Cardiac muscle cell (in vitro differentiated cells and primary cell): ENCODE results near the gene CLDN11. TPM values are rescaled to one million over a fixed set of nuclear protein-coding genes. Genes with fewer than 3 reads are reported as not detected.

Experiments used
- DNase-seq, 2 donors: peaks; one replicate each; pipeline versions ENCODE4 v3.0.0 to v3.0.0-alpha.2; 2010 to 2017; ENCODE audit warnings: low read depth in 1 of 2, low spot score in 1 of 2
- H3K27ac ChIP-seq: fragments of 200-600 bp; sonication (generic); 2 replicates; pipeline ENCODE4 v1.5.1; 2016
- H3K27me3 ChIP-seq: fragments of 200-600 bp; sonication (generic); 2 replicates; pipeline ENCODE4 v1.6.0; 2016; ENCODE audit warnings: control low read depth
- H3K36me3 ChIP-seq: fragments of 200-600 bp; sonication (generic); 2 replicates; pipeline ENCODE4 v1.5.1; 2016; ENCODE audit warnings: control low read depth
- H3K4me1 ChIP-seq: fragments of 200-600 bp; sonication (generic); 2 replicates; pipeline ENCODE4 v1.8.1; 2017; ENCODE audit warnings: low read depth, mild to moderate bottlenecking, mixed run types
- H3K4me3 ChIP-seq: fragments of 200-600 bp; sonication (generic); 2 replicates; pipeline ENCODE4 v1.5.1; 2016; ENCODE audit warnings: mild to moderate bottlenecking
- H3K9me3 ChIP-seq: fragments of 200-600 bp; sonication (generic); 2 replicates; pipeline ENCODE4 v1.5.1; 2017; ENCODE audit warnings: low read depth, mild to moderate bottlenecking, control low read depth
- CTCF ChIP-seq: IDR thresholded peaks from 2 replicates; pipeline ENCODE4 v1.5.1; 2012; ENCODE audit warnings: low read depth, mild to moderate bottlenecking, low read length
- polyA plus RNA-seq: library from polyadenylated mRNA; unstranded; fragments of >200 nt; fragmentation: Nextera tagmentation; extraction: Ambion mirVana; gene quantifications from 2 replicates; pipeline ENCODE4 v1.2.1, GENCODE V29; 2016
- total RNA-seq: library from RNA; depleted of rRNA; stranded (reverse); fragments of >200 nt; gene quantifications from 2 replicates; pipeline ENCODE4 v1.2.3, GENCODE V29; 2016

CLDN11 gene
- total and polyA plus RNA-seq, 2 experiments from 2014 or later = 0.09 TPM; not detected in 1

- no peak for DNase-seq
- no peaks in the 10 kb centered on the region for H3K27me3 ChIP-seq
- no peak for TF ChIP-seq CTCF
- H3K27ac ChIP-seq = no peak overlapping the region
- no peak overlapping the region for H3K4me3 ChIP-seq
- H3K9me3 ChIP-seq = no peaks in the 10 kb centered on the region
- H3K36me3 ChIP-seq = no peaks in the 10 kb centered on the region
- no peaks in the 10 kb centered on the region for H3K4me1 ChIP-seq
Measured at GRCh38 chr3:170428095-170428494, 9.4 kb downstream of the CLDN11 start.

GRCh38 chr3:170429050-170429449 lies 10.4 kb downstream of the CLDN11 start:
- Histone ChIP-seq H3K9me3 (no peaks in the 10 kb centered on the region), H3K4me3 (no peak overlapping the region), H3K4me1 (no peaks in the 10 kb centered on the region), H3K27me3 (no peaks in the 10 kb centered on the region), H3K36me3 (no peaks in the 10 kb centered on the region), H3K27ac (no peak overlapping the region)
- TF ChIP-seq CTCF = no peak
- DNase-seq = peak in 1 of 2 donors; percentile 74

GRCh38 chr3:170431054-170431453 lies 12.4 kb downstream of the CLDN11 start:
- no peak for TF ChIP-seq CTCF
- no peak overlapping the region for H3K27ac ChIP-seq
- H3K9me3 ChIP-seq = no peaks in the 10 kb centered on the region
- no peaks in the 10 kb centered on the region for H3K27me3 ChIP-seq
- no peak overlapping the region for H3K4me3 ChIP-seq
- H3K36me3 ChIP-seq = no peaks in the 10 kb centered on the region
- DNase-seq = no peak
- H3K4me1 ChIP-seq = no peaks in the 10 kb centered on the region

GRCh38 chr3:170432416-170432815 lies 13.7 kb downstream of the CLDN11 start:
- DNase-seq = no peak
- Histone ChIP-seq H3K9me3 (no peaks in the 10 kb centered on the region), H3K27ac (no peak overlapping the region), H3K4me3 (no peak overlapping the region), H3K4me1 (no peaks in the 10 kb centered on the region), H3K36me3 (no peaks in the 10 kb centered on the region), H3K27me3 (no peaks in the 10 kb centered on the region)
- no peak for TF ChIP-seq CTCF

- no peak for DNase-seq
- no peaks in the 10 kb centered on the region for H3K27me3 ChIP-seq
- no peaks in the 10 kb centered on the region for H3K9me3 ChIP-seq
- H3K4me1 ChIP-seq = no peaks in the 10 kb centered on the region
- H3K4me3 ChIP-seq = no peak overlapping the region
- no peak overlapping the region for H3K27ac ChIP-seq
- no peak for TF ChIP-seq CTCF
- H3K36me3 ChIP-seq = no peaks in the 10 kb centered on the region
Measured at GRCh38 chr3:170436697-170437096, 18.0 kb downstream of the CLDN11 start.

- Histone ChIP-seq H3K27me3 (no peaks in the 10 kb centered on the region), H3K36me3 (no peaks in the 10 kb centered on the region), H3K4me3 (no peak overlapping the region), H3K27ac (no peak overlapping the region), H3K9me3 (no peaks in the 10 kb centered on the region), H3K4me1 (no peaks in the 10 kb centered on the region)
- TF ChIP-seq CTCF = no peak
- no peak for DNase-seq
Measured at GRCh38 chr3:170437176-170437575, 18.5 kb downstream of the CLDN11 start.
